HFF-Myc (cell line): ENCODE results near the gene ALG1.
"Not testable (repeated sequence)": the region's sequence is repeated elsewhere in the genome, so short reads cannot be mapped to it uniquely, and the experiment has no call there.

Experiments used
- DNase-seq: peaks from one replicate; pipeline ENCODE4 v3.0.0-alpha.2; 2011; ENCODE audit warnings: low read depth; ENCODE audit errors: extremely low read depth
- H3K4me3 ChIP-seq: replicated peaks from 2 replicates; pipeline ENCODE4 v1.5.1; 2011; ENCODE audit warnings: low read depth, mild to moderate bottlenecking, control low read depth, low read length
- TF ChIP-seq, protein P1 (sequence below): IDR thresholded peaks from 2 replicates; pipeline ENCODE4 v1.5.1; 2012; ENCODE audit warnings: mild to moderate bottlenecking, low read depth, low read length, control low read depth; ENCODE audit errors: missing control alignments

ALG1 gene

DNA sequence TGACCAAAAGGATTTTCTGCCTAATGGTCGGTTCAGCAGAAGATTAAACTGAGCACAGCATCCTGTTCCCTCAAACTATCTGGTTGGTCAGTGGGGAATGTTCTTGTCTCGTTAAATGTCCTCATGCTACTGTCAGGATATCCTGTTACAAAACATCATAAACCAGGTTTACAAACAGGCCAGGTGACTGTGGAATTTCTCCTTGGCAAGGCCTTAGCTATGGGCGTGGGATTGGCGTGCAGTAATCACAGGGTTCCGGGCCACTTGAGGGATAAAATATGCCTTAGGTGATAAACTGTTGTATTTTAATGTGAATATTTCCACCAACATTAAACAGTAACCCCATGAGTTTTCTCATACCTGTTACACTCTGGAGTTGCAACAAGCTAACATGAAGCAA lies 33.4 kb downstream of the ALG1 start:
- not testable (repeated sequence) for DNase-seq, H3K4me3 ChIP-seq

DNA sequence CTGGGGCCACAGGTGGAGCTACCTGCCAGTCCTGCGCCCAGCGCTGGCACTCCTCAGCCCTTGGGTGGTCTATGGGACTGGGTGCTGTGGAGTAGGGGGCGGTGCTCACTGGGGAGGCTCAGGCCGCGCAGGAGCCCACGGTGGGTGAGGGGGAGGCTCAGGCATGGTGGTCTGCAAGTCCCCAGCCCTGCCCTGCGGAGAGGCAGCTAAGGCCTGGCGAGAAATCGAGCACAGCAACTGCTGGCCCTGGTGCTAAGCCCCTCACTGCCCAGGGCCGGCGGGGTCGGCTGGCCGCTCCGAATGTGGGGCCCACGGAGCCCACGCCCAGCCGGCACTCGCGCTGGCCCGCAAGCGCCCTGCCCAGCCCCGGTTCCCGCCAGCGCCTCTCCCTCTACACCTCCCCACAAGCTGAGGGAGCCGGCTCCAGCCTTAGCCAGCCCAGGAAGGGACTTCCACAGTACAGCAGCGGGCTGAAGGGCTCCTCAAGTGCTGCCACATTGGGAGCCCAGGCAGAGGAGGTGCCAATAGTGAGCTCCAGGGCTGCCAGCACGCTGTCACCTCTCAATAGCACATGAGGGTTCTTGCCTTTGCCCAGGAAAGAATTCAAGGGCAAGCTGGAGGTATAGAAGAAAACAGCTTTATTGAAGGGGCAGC lies 37.0 kb downstream of the ALG1 start:
- H3K4me3 ChIP-seq: no peak overlapping the region
- TF ChIP-seq, protein P1, sequence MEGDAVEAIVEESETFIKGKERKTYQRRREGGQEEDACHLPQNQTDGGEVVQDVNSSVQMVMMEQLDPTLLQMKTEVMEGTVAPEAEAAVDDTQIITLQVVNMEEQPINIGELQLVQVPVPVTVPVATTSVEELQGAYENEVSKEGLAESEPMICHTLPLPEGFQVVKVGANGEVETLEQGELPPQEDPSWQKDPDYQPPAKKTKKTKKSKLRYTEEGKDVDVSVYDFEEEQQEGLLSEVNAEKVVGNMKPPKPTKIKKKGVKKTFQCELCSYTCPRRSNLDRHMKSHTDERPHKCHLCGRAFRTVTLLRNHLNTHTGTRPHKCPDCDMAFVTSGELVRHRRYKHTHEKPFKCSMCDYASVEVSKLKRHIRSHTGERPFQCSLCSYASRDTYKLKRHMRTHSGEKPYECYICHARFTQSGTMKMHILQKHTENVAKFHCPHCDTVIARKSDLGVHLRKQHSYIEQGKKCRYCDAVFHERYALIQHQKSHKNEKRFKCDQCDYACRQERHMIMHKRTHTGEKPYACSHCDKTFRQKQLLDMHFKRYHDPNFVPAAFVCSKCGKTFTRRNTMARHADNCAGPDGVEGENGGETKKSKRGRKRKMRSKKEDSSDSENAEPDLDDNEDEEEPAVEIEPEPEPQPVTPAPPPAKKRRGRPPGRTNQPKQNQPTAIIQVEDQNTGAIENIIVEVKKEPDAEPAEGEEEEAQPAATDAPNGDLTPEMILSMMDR: no peak
- no peak for DNase-seq

DNA sequence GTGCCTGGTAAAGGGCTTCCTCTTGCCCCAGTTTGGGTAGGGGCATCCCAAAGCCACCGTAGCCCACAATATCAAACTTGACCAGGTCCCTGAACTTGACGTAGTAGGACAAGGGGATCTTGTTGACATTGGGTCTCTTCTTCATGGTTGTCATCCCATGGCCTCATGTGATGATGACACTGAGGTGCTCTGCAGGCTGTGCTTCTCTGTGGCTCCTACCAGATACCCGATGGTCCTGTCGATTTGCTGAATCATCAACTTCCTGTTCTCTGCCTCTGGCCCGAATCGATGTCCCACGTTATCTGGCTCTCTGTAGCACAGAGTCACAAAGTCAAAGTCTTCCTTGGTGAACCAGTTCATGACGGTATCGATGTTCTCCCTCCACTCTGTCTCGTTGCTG lies 39.3 kb downstream of the ALG1 start:
- not testable (repeated sequence) for DNase-seq

DNA sequence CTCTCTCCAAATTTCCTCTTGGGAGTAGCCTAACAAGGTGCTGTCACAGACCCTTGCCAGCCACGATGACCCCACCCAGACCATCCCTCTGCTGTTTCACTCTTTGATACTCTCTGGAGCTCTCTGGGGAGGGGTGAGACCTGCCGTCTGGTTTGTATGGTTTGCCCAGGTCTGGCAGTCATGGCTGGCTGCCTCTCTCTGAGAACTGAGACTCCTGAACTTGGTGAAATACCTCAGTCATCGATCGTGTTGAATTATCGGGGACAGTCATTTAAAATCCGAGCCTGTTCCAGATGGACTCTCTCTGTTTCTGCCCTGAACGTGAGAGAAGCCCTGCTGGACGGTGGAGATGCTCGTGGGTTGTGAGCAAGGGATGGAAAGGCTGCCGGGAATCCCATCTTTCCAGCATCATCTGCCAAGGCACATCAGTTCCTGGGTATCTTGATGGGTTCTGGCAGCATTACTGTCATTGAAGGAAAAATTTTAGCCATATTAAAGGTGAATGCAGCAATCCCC lies 45.2 kb downstream of the ALG1 start:
- not testable (repeated sequence) for H3K4me3 ChIP-seq, DNase-seq

More for the DNA sequence above, 39.3 kb downstream of the ALG1 start:
- H3K4me3 ChIP-seq: not testable (repeated sequence)

DNA sequence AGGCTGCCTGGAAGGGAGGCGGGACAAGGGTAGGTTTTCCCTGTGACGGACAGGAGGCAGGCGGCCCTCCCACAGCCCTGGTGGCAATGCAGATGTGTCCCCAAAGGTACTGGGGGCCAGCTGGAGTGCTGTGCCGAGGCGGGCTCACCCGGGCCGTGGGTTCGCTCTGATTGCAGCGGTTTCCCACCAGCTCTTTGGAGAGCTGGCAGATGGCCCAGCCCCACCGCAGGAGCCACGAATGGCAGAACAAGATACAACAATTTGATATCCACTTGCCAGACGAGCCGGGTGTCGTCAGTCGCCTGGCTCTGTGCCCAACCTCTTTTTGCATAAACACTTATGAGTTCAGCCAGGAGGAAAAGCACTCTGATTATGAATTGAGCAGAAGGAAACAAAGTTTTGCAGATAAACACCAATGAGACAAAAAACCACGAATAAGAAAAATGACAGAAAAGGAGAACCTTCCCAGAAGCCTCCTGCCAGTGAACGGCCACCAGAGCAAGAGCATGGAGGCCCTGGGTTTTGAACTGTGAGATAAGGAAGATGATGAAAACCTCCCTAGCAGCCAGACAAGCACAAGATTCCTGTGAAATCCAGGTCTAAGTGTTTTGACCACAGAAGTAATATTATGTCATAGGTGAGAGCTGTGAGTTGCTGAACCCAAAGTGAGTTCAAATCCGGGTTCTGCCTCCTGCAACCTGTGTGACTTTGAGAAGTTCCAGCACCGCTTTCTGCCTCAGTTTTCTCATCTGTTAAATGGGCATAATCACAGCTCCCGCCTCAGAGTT lies 45.9 kb downstream of the ALG1 start:
- DNase-seq, H3K4me3 ChIP-seq: not testable (repeated sequence)

DNA sequence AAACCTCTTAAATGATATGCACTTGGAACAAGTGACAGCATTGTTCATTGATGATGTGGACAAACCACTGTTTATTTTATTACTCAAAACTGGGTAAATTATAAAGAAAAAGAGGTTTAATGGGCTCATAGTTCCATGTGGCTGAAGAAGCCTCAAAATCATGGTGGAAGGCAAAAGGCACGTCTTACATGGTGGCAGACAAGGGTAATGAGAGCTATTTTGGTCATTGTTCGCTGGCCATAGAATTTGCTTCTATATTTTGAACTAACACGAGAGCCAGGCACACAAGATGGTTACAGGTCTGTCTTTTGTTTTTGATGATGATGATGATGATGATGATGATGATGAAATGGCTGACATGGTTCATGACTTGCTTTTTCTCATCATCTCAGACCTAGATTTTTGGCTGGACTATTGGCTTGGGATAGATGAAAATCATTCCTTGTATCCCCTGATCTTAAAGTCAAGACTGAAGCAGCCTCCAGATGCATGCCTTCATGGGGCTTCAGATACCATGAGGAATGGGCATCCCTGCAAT lies 59.9 kb downstream of the ALG1 start:
- not testable (repeated sequence) for H3K4me3 ChIP-seq

DNA sequence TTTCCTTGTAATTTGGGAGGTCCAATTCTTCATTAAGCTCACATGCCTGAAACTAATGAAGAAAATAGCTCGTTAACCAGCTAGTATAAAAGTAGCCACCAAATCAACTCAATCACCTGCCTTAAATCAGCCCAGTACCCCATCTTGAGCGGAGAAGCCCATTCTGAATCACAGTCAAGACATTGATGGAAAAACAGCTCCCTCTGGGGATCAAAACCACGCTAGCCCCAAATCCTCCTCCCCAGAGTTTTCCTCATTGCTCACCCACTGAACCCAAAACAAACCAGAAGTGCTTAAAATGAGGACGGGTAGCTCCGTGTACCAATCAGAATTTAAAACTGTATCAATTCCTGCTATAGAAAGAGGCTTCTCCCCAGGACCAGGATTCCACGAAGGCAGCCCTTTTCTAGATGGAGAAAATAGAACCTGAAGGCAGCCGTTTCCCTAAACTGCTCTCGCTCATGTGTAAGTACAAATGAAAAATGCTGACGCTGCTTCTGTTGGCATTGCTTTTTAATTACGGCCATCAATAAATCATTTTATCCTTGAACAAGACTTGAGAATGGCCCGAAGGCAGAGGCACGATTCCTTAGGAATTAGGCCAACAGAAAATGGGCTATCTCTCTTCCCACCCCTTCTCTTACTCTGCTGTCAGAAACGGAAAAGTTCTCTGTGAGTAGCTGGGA lies 61.4 kb downstream of the ALG1 start:
- not testable (repeated sequence) for H3K4me3 ChIP-seq, DNase-seq

More for the DNA sequence above, 59.9 kb downstream of the ALG1 start:
- DNase-seq: not testable (repeated sequence)

DNA sequence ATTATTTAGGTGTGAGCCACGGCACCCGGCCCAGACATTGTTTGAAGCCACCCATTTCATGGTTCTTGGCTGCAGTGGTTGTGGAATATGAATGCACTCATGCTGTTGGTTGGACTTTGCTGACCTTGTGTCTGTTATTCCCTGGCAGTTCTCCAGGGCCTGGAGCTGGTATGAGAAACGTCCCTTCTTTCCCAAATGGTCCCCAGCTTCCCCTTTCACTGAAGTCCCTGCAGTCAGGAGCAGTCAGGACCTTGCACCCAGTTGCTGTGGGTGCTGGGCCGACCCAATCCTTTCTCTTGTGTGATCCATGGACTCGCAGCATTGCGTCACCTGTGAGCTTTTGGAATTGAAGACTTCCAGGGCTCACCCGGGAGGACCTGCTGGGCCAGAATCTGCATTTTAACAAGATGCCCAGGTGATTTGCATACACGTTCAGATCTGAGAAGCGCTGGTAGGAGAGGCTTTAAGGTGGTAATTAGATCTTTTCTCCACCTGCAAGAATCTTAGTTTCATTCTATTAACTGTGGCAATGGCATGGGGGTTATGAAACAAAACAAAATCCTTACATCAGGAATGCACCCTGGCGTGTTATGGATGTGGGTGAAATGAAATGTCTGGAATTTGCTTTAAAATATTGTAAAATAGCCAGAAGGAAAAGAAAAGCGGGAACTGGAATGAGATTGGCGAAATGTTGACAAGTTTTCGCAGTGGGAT lies 63.3 kb downstream of the ALG1 start:
- not testable (repeated sequence) for DNase-seq, H3K4me3 ChIP-seq
